Measurements from ENCODE around the gene SERPIND1.

Gene SERPIND1

GRCh38 chr22:20815477-20816050 is 41.7 kb downstream of the SERPIND1 start:
- no peak overlapping the region for H2BK15ac ChIP-seq (ENCODE audit: low read depth, poor library complexity, severe bottlenecking)
- no peak overlapping the region for H3K9ac ChIP-seq (ENCODE audit: low read length)
- no peak overlapping the region for H3K4ac ChIP-seq (ENCODE audit: low read depth in 1 of 2, low read length in 2 of 2)
- H3K79me1 ChIP-seq (replicated peaks; ENCODE audit: low read length, poor library complexity, severe bottlenecking) = no peaks in the 10 kb centered on the region
- no peak overlapping the region for H3K4me2 ChIP-seq (ENCODE audit: low read length, poor library complexity, severe bottlenecking)
- no peaks in the 10 kb centered on the region for H3K27me3 ChIP-seq (ENCODE audit: control insufficient read depth in 1 of 2, insufficient read depth in 1 of 2, low read length in 2 of 2)
- H3K4me3 ChIP-seq (ENCODE audit: insufficient read depth in 1 of 2, low read depth in 1 of 2, low read length in 2 of 2) = no peak overlapping the region
- no peak overlapping the region for H2AFZ ChIP-seq (ENCODE audit: low read depth, low read length)
- peaks cover 3% of the 10 kb centered on the region for H3K4me1 ChIP-seq (ENCODE audit: control insufficient read depth, insufficient read depth, low read depth, low read length)
- 97% methylated on average over 9 of the region's 9 CpGs for WGBS
- no peak overlapping the region for H3K14ac ChIP-seq (ENCODE audit: low read length in 2 of 2)
- no peak for DNase-seq
- H4K91ac ChIP-seq (ENCODE audit: low read length) = no peak overlapping the region
- no peak overlapping the region for H2BK120ac ChIP-seq (ENCODE audit: low read depth, low read length)
- H3K36me3 ChIP-seq (ENCODE audit: control insufficient read depth in 1 of 2, insufficient read depth in 2 of 2, low read depth in 1 of 2, low read length in 2 of 2) = peaks cover 20 to 83% of the 10 kb centered on the region in 2 experiments
- H3K9me3 ChIP-seq (ENCODE audit: control insufficient read depth, low read length) = no peaks in the 10 kb centered on the region
- H2BK12ac ChIP-seq (ENCODE audit: low read length in 2 of 2) = no peak overlapping the region
- no peak overlapping the region for H2AK5ac ChIP-seq (ENCODE audit: low read length, severe bottlenecking)
- H4K8ac ChIP-seq (ENCODE audit: low read length) = no peak overlapping the region
- H3K27ac ChIP-seq (ENCODE audit: low read length, poor library complexity, severe bottlenecking) = no peak overlapping the region
- no peak overlapping the region for H2BK5ac ChIP-seq (ENCODE audit: low read depth, low read length, poor library complexity, severe bottlenecking)
- no peak overlapping the region for H3K18ac ChIP-seq (ENCODE audit: low read depth in 1 of 2, low read length in 2 of 2)
- H3K23ac ChIP-seq (ENCODE audit: low read length in 2 of 2) = no peak overlapping the region

- Histone ChIP-seq H3K18ac (ENCODE audit: low read depth in 1 of 2, low read length in 2 of 2) (no peak overlapping the region), H2BK15ac (ENCODE audit: low read depth, poor library complexity, severe bottlenecking) (no peak overlapping the region), H3K23ac (ENCODE audit: low read length in 2 of 2) (no peak overlapping the region), H3K27ac (ENCODE audit: low read length, poor library complexity, severe bottlenecking) (no peak overlapping the region), H2BK12ac (ENCODE audit: low read length in 2 of 2) (no peak overlapping the region), H2BK5ac (ENCODE audit: low read depth, low read length, poor library complexity, severe bottlenecking) (no peak overlapping the region), H2AK5ac (ENCODE audit: low read length, severe bottlenecking) (no peak overlapping the region), H3K9me3 (ENCODE audit: control insufficient read depth, low read length) (no peaks in the 10 kb centered on the region), H3K14ac (ENCODE audit: low read length in 2 of 2) (no peak overlapping the region), H3K4me2 (ENCODE audit: low read length, poor library complexity, severe bottlenecking) (no peak overlapping the region), H4K91ac (ENCODE audit: low read length) (no peak overlapping the region), H2AFZ (ENCODE audit: low read depth, low read length) (no peak overlapping the region), H3K36me3 (ENCODE audit: control insufficient read depth in 1 of 2, insufficient read depth in 2 of 2, low read depth in 1 of 2, low read length in 2 of 2) (peaks cover 15 to 80% of the 10 kb centered on the region in 2 experiments), H2BK120ac (ENCODE audit: low read depth, low read length) (no peak overlapping the region), H3K27me3 (ENCODE audit: control insufficient read depth in 1 of 2, insufficient read depth in 1 of 2, low read length in 2 of 2) (no peaks in the 10 kb centered on the region), H4K8ac (ENCODE audit: low read length) (no peak overlapping the region), H3K9ac (ENCODE audit: low read length) (no peak overlapping the region), H3K79me1 (replicated peaks; ENCODE audit: low read length, poor library complexity, severe bottlenecking) (peaks cover 2% of the 10 kb centered on the region), H3K4me3 (ENCODE audit: insufficient read depth in 1 of 2, low read depth in 1 of 2, low read length in 2 of 2) (no peak overlapping the region), H3K4ac (ENCODE audit: low read depth in 1 of 2, low read length in 2 of 2) (no peak overlapping the region), H3K4me1 (ENCODE audit: control insufficient read depth, insufficient read depth, low read depth, low read length) (peaks cover 1% of the 10 kb centered on the region)
- DNase-seq = no peak
- WGBS = 97% methylated on average over 6 of the region's 6 CpGs
Observed at GRCh38 chr22:20816559-20816958, 42.6 kb downstream of the SERPIND1 start.

GRCh38 chr22:20818471-20818870 is 44.6 kb downstream of the SERPIND1 start:
- Histone ChIP-seq H3K9ac (ENCODE audit: low read length) (no peak overlapping the region), H3K4me3 (ENCODE audit: insufficient read depth in 1 of 2, low read depth in 1 of 2, low read length in 2 of 2) (no peak overlapping the region), H2BK5ac (ENCODE audit: low read depth, low read length, poor library complexity, severe bottlenecking) (no peak overlapping the region), H3K4me1 (ENCODE audit: control insufficient read depth, insufficient read depth, low read depth, low read length) (no peaks in the 10 kb centered on the region), H2BK15ac (ENCODE audit: low read depth, poor library complexity, severe bottlenecking) (no peak overlapping the region), H3K14ac (ENCODE audit: low read length in 2 of 2) (no peak overlapping the region), H2AFZ (ENCODE audit: low read depth, low read length) (no peak overlapping the region), H3K79me1 (replicated peaks; ENCODE audit: low read length, poor library complexity, severe bottlenecking) (peaks cover 2% of the 10 kb centered on the region), H3K9me3 (ENCODE audit: control insufficient read depth, low read length) (no peaks in the 10 kb centered on the region), H2BK120ac (ENCODE audit: low read depth, low read length) (no peak overlapping the region), H3K4ac (ENCODE audit: low read depth in 1 of 2, low read length in 2 of 2) (no peak overlapping the region), H3K36me3 (ENCODE audit: control insufficient read depth in 1 of 2, insufficient read depth in 2 of 2, low read depth in 1 of 2, low read length in 2 of 2) (peaks cover 15 to 75% of the 10 kb centered on the region in 2 experiments), H3K4me2 (ENCODE audit: low read length, poor library complexity, severe bottlenecking) (no peak overlapping the region), H3K27ac (ENCODE audit: low read length, poor library complexity, severe bottlenecking) (no peak overlapping the region), H2BK12ac (ENCODE audit: low read length in 2 of 2) (no peak overlapping the region), H3K23ac (ENCODE audit: low read length in 2 of 2) (no peak overlapping the region), H4K8ac (ENCODE audit: low read length) (no peak overlapping the region), H3K27me3 (ENCODE audit: control insufficient read depth in 1 of 2, insufficient read depth in 1 of 2, low read length in 2 of 2) (no peaks in the 10 kb centered on the region), H4K91ac (ENCODE audit: low read length) (no peak overlapping the region), H3K18ac (ENCODE audit: low read depth in 1 of 2, low read length in 2 of 2) (no peak overlapping the region), H2AK5ac (ENCODE audit: low read length, severe bottlenecking) (no peak overlapping the region)
- DNase-seq = no peak
- WGBS = 93% methylated on average over 2 of the region's 3 CpGs

GRCh38 chr22:20819471-20819870 is 45.6 kb downstream of the SERPIND1 start:
- Histone ChIP-seq H3K27ac (ENCODE audit: low read length, poor library complexity, severe bottlenecking) (no peak overlapping the region), H4K91ac (ENCODE audit: low read length) (no peak overlapping the region), H3K4ac (ENCODE audit: low read depth in 1 of 2, low read length in 2 of 2) (no peak overlapping the region), H3K9ac (ENCODE audit: low read length) (no peak overlapping the region), H3K23ac (ENCODE audit: low read length in 2 of 2) (no peak overlapping the region), H3K36me3 (ENCODE audit: control insufficient read depth in 1 of 2, insufficient read depth in 2 of 2, low read depth in 1 of 2, low read length in 2 of 2) (peaks cover 15 to 78% of the 10 kb centered on the region in 2 experiments), H3K27me3 (ENCODE audit: control insufficient read depth in 1 of 2, insufficient read depth in 1 of 2, low read length in 2 of 2) (no peaks in the 10 kb centered on the region), H2BK12ac (ENCODE audit: low read length in 2 of 2) (no peak overlapping the region), H3K4me2 (ENCODE audit: low read length, poor library complexity, severe bottlenecking) (no peak overlapping the region), H2BK5ac (ENCODE audit: low read depth, low read length, poor library complexity, severe bottlenecking) (no peak overlapping the region), H3K14ac (ENCODE audit: low read length in 2 of 2) (no peak overlapping the region), H3K18ac (ENCODE audit: low read depth in 1 of 2, low read length in 2 of 2) (no peak overlapping the region), H3K79me1 (replicated peaks; ENCODE audit: low read length, poor library complexity, severe bottlenecking) (peaks cover 2% of the 10 kb centered on the region), H3K9me3 (ENCODE audit: control insufficient read depth, low read length) (no peaks in the 10 kb centered on the region), H3K4me1 (ENCODE audit: control insufficient read depth, insufficient read depth, low read depth, low read length) (no peaks in the 10 kb centered on the region), H2AK5ac (ENCODE audit: low read length, severe bottlenecking) (no peak overlapping the region), H2BK15ac (ENCODE audit: low read depth, poor library complexity, severe bottlenecking) (no peak overlapping the region), H2BK120ac (ENCODE audit: low read depth, low read length) (no peak overlapping the region), H4K8ac (ENCODE audit: low read length) (no peak overlapping the region), H3K4me3 (ENCODE audit: insufficient read depth in 1 of 2, low read depth in 1 of 2, low read length in 2 of 2) (no peak overlapping the region), H2AFZ (ENCODE audit: low read depth, low read length) (no peak overlapping the region)
- DNase-seq = no peak
- WGBS = 98% methylated on average over 9 of the region's 9 CpGs

All from mesenchymal stem cell (in vitro differentiated cells and primary cell).